NCI-H1930 (cell line): ENCODE data around the gene HS3ST4.
"Not testable (repeated sequence)": the region's sequence is repeated elsewhere in the genome, so short reads cannot be mapped to it uniquely, and the experiment has no call there.

Source experiments
- DNase-seq, 2 experiments: peaks; one replicate each; lab custom pipeline; 2025; lab: John Stamatoyannopoulos, UW

The HS3ST4 gene

DNA sequence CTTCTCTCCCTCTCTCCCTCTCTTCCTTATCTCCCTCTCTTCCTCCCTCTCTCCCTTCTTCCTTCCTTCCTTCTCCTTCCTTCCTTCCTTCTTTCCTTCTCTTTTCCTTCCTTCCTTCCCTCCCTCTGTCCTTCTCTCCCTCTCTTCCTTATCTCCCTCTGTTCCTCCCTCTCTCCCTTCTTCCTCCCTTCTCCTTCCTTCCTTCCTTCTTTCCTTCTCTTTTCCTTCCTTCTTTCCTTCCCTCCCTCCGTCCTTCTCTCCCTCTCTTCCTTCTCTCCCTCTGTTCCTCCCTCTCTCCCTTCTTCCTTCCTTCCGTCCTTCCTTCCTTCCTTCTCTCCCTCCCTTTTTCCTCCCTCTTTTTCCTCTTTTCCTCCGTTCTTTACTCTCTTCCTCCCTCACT is 38.6 kb downstream of the HS3ST4 start:
- no peak for DNase-seq

DNA sequence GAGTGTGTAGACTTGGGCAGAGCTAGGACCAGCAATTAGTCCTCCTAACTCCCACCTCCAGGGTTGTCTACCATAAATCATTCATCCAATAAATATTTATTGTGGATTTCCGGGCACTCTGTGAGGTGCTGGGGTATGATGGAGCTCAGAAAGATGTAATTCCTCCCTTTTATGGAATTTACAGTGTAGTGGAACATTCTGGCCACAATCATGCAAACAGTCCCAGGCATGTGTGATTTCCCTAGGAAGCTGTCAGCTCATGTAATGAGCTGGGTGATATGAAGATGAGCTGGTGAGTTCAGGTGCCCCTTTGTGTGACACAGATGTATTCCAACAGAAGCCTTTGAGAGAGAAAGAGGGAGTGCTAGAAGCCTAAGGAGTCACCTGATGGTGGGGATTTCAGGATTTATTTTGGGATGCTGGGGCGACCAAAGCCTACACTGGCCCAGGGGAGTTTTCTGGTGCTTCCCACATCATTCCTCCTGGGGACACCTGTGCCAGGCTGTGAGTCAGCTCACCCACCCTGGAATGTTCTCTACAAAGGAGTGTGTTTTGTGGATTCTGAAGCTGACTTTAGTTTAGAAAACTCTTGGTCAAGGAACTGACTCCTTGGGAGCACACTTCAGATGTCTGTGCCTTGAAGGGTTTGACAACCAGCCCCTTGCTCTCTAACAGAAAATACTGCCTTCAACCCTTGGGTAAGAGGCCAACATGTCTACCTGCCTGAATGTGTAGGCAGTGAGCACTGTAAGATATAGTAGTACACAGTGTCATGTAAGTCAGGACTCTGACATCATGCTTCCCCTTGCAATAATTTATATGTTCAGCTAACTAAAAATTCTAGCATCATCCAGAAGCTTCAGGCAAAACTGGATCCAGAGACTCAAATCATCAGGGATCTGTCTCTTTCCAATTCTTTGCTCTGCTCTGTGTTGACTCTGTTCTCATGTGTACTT is 42.9 kb downstream of the HS3ST4 start:
- no peak for DNase-seq

DNA sequence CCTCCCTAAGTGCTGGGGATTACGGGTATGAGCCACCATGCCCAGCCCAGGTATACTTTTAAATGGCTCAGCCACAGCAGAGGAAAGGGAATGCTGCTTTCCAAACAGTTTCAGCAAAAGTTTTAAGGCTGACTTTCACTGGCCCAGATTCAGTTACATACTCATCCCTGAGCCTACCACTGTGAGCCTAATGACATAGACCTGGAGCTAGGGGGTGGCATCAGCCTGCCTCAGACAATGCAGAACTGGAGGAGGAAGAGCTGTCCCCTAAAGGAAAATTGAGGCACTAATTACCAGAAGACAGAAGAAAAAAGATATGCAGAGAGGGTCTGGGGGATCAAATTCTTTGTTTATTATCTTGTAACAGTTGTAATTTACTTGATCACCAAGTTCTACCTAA is 43.9 kb downstream of the HS3ST4 start:
- DNase-seq: no peak

DNA sequence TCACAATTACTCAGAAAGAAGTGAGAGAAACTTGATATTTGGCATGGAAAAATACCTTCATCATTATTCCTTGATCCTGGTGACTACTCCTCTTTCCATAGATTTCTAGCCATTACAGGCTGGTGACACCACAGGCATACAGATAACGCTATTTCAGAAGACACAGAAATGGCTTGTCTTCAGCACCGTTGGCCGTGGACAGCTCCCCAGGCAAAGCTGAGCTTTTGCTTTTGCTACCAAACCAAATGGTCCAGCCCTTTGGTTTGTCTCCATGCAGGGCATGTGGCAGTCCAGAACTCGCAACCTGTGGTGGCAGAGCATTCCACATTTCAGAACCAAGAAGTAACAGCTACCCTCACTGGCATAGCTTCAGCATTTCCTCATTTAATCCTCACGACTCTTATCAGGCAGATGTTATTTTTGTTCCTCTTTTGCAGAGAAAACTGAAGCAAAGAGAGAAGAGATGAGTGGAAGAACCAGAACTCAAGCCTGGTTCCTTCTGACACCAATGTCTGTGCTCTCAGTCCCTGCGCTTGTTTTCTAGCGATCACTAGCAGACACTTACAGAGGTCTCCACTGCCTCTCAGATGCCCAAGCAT is 55.5 kb downstream of the HS3ST4 start:
- DNase-seq: no peak

DNA sequence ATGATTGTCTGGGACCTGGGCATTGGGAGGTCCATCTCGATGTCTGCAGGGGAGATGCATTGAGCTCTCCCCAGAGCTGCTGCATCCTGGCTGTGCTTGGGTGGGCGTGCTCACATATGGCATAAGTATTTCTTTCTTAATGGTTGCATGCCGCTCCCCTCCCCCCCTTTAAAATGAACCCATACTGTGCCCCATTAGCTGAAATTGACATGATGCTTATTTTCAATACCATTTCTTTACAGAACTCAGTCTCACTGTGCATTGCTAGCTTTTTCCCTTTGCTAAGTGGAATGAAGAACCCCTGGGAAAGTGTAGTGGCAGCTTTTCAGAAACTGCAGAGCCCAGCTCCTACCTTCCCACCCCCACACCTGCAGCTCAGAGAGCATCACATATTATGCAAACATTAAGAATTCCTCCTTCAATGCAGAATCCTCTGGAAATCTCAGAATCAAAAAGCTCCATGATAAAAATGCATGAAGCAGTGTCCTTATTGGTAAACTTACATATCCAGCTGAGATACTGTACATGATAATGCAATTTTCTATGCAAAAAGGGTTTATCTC is 56.4 kb downstream of the HS3ST4 start:
- DNase-seq: no peak

DNA sequence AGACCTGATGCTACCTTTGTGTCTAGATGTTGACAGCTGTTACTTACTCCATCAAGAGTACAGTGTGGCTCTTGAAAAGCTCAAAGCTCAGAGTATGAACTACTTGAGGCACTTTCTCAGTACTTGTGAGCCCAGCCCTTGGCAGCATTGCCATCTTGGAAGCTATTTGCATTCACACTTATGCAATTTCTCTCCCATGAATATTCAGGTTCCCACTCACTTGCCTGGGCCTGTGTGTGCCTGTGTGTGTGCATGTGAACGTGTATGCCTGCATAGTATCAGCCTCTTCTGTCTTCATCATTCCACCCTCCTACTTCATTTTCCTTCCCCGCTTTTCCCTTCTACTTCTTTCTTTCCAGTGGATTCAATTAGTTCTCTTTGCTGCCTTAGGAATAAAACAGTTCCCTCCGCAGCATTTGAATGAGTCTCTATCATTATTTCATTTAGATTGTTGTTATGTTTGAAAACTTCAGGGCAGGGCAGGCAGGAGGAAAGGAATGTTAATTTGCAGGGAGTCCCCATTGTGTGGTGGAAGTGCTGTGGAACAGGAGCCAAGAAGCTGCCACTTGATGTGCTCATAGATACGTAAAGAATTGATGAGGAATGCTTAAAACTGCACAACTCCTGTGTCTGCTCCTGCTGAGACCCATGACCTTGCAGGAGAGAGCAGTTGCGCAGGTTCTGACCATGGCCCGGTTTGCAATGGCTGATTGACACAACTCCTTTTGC is 58.9 kb downstream of the HS3ST4 start:
- DNase-seq: no peak

DNA sequence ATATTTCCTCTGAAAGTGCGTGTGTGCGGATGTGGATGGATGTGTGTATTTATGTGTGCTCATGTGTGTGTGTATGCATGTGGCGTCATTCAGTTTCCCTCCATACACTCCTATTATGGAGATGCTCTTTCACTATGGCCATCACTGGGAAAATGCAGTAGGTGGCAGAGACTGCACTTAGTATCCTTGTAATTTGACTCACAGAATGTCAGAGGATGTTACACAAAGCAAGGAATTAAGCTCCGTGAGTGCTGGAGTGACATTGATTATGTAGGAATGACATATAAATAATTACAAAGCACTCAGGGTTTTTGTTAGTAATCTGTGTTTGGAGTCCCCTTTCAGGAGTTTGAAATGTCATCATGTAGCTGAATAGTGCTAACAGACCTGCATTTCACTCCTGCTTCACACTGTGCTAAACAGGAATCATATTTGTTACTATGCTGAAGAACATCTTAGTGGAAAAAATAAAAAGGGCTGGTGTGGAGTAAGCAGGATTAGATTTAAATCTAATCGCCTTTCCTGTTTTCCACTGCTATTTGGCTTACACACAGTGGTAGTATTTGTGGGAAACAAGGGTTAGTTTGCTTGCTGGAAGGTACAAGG is 59.6 kb downstream of the HS3ST4 start:
- DNase-seq: no peak

DNA sequence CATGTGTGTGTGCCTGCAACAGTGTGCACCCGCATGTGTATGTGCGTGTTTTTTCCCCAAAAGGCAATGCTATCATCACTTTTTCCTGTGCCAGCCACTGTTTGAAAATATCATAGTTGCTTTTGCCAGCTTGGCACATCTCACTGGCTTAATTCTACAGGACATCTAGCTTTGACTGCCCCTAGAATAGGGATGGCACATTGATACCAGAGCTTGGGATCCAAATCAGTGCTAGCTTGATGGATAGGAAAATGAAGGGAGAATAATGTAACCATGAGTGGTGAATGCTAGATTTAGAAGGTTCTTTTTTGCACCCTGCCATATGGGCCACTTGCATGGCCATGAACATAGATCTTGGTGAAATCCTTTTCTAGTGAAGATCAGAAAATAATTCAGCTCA is 72.7 kb downstream of the HS3ST4 start:
- DNase-seq: no peak

DNA sequence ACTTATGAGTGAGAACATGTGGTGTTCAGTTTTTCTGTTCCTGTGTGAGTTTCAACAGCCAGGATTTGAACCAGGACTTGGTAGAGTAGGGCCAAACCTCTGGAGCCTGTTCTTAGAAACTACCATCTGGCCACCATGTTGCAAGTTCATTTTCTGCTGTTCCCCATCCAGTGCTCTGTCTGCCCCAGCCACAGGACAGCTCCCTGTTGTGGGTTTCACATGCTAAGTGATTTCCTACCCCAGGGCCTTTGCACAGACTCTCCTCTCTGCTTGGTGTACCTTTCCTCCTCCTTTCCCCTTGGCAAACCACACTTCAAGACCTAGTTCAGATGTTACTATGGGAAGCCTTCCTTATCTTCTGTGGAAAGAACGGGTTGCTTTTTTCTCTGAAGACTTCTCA is 79.5 kb downstream of the HS3ST4 start:
- DNase-seq: no peak

DNA sequence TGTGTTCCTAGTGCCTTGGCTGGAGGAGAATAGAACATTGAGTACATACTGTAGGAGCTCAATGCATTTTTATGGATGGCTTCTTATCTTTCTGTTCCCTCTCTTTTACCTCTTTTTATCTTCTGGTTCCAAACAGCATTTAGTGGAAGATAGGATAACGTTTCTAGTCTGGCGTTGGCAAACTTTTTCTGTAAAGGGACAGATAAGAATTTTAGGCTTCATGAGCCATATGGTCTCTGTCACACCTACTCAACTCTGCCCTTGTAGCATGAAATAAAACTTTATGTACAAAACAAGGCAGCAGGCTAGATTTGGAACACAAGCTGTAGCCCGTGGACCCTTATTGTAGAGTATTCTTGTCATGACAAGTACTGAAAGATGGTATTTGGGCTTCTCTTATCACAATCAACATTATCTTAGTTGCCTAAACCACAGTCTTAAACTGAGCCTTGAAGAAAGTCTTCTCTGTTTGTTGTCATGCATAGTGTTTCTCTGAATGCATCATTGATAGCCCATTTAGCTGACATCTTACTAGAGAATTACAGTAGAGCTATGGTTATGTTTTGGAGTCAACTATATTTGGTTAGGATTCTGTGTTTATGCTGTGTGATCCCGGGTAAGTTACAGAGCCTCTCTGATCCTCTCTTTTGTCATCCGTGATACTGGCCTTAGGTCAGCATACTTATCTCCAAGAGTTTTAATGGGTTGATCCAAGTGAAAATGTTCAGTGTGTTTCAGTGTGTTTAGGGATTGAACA is 80.2 kb downstream of the HS3ST4 start:
- DNase-seq: no peak

DNA sequence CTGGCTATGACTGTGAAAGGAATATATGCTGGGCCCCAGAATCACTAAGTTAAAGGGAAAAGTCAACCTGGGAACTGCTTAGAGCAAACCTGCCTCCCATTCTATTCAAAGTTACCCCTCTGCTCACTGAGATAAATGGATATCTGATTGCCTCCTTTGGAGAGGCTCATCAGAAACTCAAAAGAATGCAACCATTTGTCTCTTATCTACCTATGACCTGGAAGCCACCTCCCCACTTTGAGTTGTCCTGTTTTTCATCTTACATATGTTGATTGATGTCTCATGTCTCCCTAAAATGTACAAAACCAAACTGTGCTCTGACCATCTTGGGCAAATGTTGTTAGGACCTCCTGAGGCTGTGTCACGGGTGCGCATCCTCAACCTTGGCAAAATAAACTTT is 84.5 kb downstream of the HS3ST4 start:
- not testable (repeated sequence) for DNase-seq

DNA sequence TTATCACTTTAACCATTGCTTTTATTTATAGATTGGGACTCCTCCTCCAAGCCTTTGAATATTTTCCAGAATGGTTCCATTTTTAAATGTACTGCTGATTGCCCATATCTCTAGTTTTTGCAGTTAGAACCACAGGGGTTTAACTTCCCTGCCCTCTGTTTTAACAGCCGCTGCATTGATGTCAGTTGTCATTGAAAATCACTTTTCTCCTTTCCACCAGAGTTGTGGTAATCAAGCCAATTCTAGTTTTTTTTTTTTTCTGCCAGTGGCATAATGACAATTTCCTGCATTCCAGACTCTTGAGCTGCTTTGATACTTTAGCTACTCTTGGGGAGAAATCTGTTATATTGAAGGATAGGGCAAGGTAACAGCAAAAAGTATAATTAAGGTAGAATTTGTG is 91.5 kb downstream of the HS3ST4 start:
- DNase-seq: no peak

DNA sequence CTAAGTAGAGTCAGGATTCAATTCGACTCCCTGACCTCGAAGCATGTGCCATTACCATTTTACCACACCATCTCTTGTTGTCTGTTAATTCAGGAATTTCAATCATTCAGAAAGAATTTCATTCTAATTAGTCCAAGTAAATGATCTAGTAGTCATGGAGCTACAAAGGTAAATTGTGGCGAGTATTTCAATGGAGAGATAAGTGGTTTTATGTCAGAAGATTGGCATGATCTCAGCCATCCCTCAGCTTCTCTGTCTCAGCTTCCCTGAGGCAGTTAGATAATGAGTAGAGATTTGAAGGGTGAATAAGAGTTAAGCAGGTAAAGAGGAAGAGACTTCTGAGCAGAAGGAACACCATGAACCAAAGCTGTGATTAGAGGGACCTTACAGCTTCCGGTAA is 93.6 kb downstream of the HS3ST4 start:
- DNase-seq: no peak

DNA sequence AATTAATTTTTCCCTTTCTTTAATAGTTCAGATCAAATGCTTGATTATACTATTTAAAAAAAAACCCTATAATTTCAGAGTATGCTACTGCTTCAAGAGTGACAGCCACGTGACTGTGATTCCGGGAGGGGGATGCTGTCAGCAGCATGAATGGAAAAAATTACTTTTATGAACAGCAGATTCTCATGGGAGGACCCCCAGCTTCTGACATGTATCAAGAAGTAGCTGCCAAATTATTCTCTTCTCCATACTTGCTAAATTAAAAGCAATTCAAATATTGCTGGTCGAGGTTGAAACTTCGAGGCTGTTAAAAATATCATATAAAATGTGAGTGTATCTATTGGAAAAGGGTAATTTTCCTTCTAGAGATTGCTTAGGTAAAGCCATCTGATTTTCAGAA is 95.0 kb downstream of the HS3ST4 start:
- DNase-seq: no peak

DNA sequence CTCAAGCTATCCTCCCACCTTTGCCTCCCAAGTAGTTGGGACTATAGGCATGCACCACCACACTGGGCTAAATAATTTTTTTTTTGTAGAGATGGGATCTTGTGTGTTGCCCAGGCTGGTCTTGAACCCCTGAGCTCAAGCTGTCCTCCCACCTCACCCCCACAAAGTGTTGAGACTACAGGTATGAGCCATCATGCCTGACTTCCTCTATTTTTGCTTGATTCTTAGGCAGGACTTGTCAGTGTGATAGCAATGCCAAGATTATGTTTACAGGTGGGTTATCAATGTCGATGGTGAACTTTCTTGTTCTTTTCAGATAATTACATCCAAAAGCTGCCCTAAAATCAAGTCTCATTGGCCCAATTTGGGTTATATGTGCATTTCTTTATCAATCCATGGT is 96.9 kb downstream of the HS3ST4 start:
- DNase-seq: no peak

DNA sequence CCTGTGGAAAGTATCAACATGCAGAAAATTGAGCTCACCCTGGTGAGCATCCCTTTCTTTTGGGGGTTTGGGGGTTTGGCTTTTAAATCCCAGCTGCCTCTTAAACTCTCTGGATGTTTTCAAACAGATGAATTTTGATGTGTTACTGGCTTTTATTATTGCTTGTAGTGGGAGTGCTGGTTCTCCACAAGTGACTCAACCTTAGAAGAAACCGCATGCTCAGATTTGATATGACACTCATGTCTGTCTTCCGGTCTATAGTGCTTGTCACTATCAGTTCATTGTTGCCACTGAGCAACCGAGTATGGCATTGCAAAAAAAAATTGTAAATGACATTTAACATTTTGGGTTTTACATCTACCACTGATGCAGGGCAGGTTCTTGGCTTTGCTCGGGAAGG is 104.5 kb downstream of the HS3ST4 start:
- DNase-seq: no peak

DNA sequence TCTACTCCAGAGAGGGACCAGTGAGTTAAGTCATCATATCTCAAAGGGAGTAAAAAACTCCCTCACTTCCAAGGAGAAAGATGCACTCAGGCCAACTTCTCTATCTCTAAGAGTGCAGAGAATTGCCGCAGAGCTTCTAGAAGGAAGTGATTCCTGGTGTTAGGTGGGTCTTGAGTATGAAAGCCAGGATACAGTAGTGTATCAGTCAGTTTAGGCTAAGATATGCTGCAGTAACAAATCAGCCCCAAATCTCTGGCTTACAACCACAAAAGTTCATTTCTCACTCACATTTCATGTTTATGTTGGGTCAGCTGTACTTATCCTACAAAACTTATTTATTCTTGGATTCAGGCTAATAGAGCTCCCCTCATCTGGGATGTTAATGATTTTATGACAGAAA is 106.3 kb downstream of the HS3ST4 start:
- no peak for DNase-seq

DNA sequence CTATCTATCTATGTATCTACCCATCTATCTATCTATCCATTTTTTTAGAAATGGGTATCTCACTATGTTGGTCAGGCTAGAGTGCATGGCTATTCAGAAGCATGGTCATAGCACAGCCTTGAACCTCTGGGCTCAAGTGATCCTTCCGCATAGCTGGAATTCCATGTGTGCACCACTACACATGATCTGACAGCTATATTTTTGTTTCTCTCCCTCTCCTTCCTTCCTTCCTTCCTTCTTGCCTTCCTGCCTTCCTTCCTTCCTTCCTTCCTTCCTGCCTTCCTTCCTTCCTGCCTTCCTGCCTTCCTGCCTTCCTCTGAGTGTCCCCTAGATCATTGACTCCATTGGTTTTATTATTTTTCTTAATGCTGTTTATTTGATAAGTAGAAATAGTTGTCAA is 108.1 kb downstream of the HS3ST4 start:
- DNase-seq: no peak

DNA sequence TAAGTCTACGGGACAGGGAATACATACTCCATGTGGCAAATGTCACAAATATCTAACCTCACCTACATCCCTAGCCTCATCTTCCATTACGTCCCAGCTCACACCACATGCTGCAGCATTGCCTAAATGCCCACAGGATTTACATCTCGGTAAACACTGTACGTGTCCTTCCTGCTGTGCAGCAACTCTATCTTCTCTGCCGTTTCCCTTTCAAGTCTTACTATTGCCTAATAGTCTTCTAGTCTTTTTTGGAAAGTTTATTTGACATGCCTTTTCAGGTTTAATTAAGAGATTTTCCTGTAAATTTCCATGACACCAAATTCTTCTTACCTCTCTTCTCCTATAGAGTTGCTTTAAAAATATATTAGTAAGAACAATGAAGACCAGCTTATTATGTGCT is 120.5 kb downstream of the HS3ST4 start:
- DNase-seq: no peak

DNA sequence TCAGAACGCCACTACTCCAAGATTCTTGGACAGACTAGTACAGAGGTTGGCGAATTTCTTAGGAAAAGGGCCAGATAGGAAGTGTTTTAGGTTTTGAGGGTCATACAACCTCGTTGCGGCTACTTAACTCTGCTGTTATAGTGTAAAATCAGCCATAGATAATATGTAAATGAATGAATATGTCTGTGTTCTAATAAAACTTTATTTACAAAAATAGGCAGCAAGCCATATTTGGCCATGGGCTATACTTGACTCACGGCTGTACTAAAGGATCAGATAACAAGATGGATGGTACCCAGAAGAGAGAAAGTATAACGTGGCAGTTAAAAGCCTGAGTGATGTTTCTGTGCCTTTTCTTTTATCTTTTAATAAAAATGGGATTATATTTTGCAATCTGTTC is 125.5 kb downstream of the HS3ST4 start:
- DNase-seq: no peak

DNA sequence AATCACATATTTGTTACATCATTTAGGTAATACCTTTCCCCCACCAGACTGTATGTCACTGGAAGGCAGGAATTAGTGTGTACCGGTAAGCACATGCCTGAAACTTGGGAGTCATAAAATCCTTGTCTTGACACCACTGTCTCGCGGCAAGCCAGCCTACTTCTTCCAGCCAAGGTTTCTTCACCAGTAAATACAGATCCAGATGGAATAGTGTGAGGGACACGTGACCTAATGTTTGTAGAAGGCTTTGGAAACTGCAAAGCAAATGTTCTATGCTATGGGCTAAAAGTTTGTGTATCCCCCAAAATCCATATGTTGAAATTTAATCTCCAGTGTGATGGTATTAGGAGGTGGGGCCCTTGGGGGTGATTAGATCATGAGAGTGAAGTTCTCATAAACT is 126.1 kb downstream of the HS3ST4 start:
- no peak for DNase-seq

DNA sequence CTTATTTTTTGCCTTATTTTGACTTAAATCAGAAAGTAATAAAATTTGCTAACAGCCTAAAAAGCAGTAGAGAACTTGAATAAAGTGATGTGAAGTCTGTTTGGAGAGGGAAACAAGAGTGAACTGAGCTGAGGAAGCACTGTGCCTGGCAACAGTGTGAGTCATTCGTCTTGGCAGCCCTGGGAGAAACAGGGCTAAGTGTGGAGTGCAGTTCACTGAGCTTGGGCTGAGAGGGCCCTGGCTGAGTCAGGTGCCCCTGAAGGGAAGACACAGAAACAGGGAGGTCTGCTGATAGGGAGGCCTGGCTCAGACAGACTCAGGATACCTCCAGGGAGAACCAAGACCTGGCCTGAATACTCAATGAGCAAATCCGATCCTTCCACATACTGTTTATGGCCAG is 132.1 kb downstream of the HS3ST4 start:
- no peak for DNase-seq
